Endothelial cell of umbilical vein (primary cell): ENCODE data around the gene PALMD. TPM values are rescaled to one million over a fixed set of nuclear protein-coding genes. Genes with fewer than 3 reads are reported as not detected.
A peak's percentile ranks its signal among the peaks of the same experiment; 100 is the strongest.

Experiments used
- BruUV-seq: library from RNA; stranded (reverse); fragments of 400-500 nt; replicated peaks from 2 replicates; lab custom pipeline; 2021; lab: Mats Ljungman, UMichigan
- CTCF ChIA-PET: fragments of 300-600, 350-600 bp; sonication (Branson Sonifier 250); formaldehyde crosslinking; loops from one replicate; lab custom pipeline; 2021; ENCODE audit warnings: antibody characterized with exemption, inconsistent platforms; lab: Charles Lee
- POLR2A ChIA-PET: fragments of 300-600, 350-600 bp; sonication (Branson Sonifier 250); formaldehyde crosslinking; loops from one replicate; lab custom pipeline; 2021; ENCODE audit warnings: antibody characterized with exemption, inconsistent platforms; lab: Charles Lee
- DNase-seq: peaks from one replicate; pipeline ENCODE4 v3.0.0-alpha.2; 2011; ENCODE audit warnings: low read depth, low spot score
- FAIRE-seq: peaks from 2 replicates; lab custom pipeline; 2011; peaks lifted over from hg19 to GRCh38; lab: Jason Lieb, UNC
- H2AFZ ChIP-seq: 2 replicates; pipeline ENCODE4 v1.6.0; 2012; ENCODE audit warnings: low read depth, low read length, control low read depth, inconsistent platforms
- H3K27ac ChIP-seq: 2 replicates; pipeline ENCODE4 v1.5.1; 2011; ENCODE audit warnings: low read depth, mild to moderate bottlenecking, control low read depth, low read length, moderate library complexity; ENCODE audit not compliant: insufficient read depth
- H3K27me3 ChIP-seq, 2 experiments: 2 replicates each; pipeline versions ENCODE4 v1.6.0 to v1.6.1; 2011; ENCODE audit warnings: low read length in 2 of 2, mixed read lengths in 1 of 2; ENCODE audit not compliant: control insufficient read depth in 2 of 2, insufficient read depth in 2 of 2
- H3K36me3 ChIP-seq, 2 experiments: 2 replicates in 1 of 2; 3 replicates in 1 of 2; pipeline ENCODE4 v1.5.1; 2011; ENCODE audit warnings: low read length in 2 of 2, mild to moderate bottlenecking in 1 of 2, moderate library complexity in 1 of 2; ENCODE audit not compliant: control insufficient read depth in 2 of 2, insufficient read depth in 2 of 2; ENCODE audit errors: extremely low read depth in 1 of 2
- H3K4me1 ChIP-seq: 3 replicates; pipeline ENCODE4 v1.5.1; 2011; ENCODE audit warnings: mild to moderate bottlenecking, low read length; ENCODE audit not compliant: control insufficient read depth, insufficient read depth; ENCODE audit errors: extremely low read depth
- H3K4me2 ChIP-seq: 2 replicates; pipeline ENCODE4 v1.6.1; 2011; ENCODE audit warnings: low read length, control low read depth, mixed read lengths; ENCODE audit not compliant: insufficient read depth
- H3K4me3 ChIP-seq, 3 experiments: fragments of 200-600 bp in 1 of 3; sonication (generic), shearing (Covaris generic) in 1 of 3; replicated peaks in 1 of 3; 2 replicates each; pipeline ENCODE4 v1.5.1; 2011 to 2016; ENCODE audit warnings: control low read depth in 3 of 3, low read length in 3 of 3, mild to moderate bottlenecking in 2 of 3, inconsistent platforms in 1 of 3, low read depth in 1 of 3, moderate library complexity in 1 of 3; ENCODE audit not compliant: insufficient read depth in 1 of 3
- H3K79me2 ChIP-seq: 2 replicates; pipeline ENCODE4 v1.6.0; 2012; ENCODE audit warnings: low read length, inconsistent platforms; ENCODE audit not compliant: control insufficient read depth, insufficient read depth
- H3K9ac ChIP-seq: replicated peaks from 2 replicates; pipeline ENCODE3; 2011; ENCODE audit warnings: low read length, control low read depth; ENCODE audit not compliant: insufficient read depth; ENCODE audit errors: extremely low read depth
- H3K9me1 ChIP-seq: replicated peaks from 3 replicates; pipeline ENCODE4 v1.6.0; 2011; ENCODE audit warnings: mild to moderate bottlenecking, low read length; ENCODE audit not compliant: control insufficient read depth, insufficient read depth; ENCODE audit errors: extremely low read depth
- H3K9me3 ChIP-seq: replicated peaks from 2 replicates; pipeline ENCODE4 v1.5.1; 2012; ENCODE audit warnings: low read length, inconsistent platforms; ENCODE audit not compliant: control insufficient read depth, insufficient read depth
- H4K20me1 ChIP-seq: replicated peaks from 2 replicates; pipeline ENCODE3; 2011; ENCODE audit warnings: mild to moderate bottlenecking, low read length; ENCODE audit not compliant: control insufficient read depth, insufficient read depth; ENCODE audit errors: extremely low read depth
- EZH2 ChIP-seq: IDR thresholded peaks from 2 replicates; pipeline ENCODE4 v1.6.1; 2012; ENCODE audit warnings: borderline replicate concordance, low read depth, mild to moderate bottlenecking, moderate library complexity, low read length, inconsistent platforms; ENCODE audit not compliant: severe bottlenecking
- FOS ChIP-seq: IDR thresholded peaks from 2 replicates; pipeline ENCODE4 v1.6.1; 2011; ENCODE audit warnings: mild to moderate bottlenecking, low read length, moderate library complexity, borderline replicate concordance; ENCODE audit not compliant: insufficient read depth
- GATA2 ChIP-seq: IDR thresholded peaks from 2 replicates; pipeline ENCODE4 v1.7.0; 2011; ENCODE audit warnings: low read depth, mild to moderate bottlenecking, moderate library complexity, mixed read lengths, low read length; ENCODE audit not compliant: insufficient read length, insufficient read depth
- JUN ChIP-seq: IDR thresholded peaks from 2 replicates; pipeline ENCODE4 v1.6.1; 2011; ENCODE audit warnings: borderline replicate concordance, low read depth; ENCODE audit not compliant: insufficient read length, insufficient read depth
- MYC ChIP-seq: IDR thresholded peaks from one replicate; pipeline ENCODE4 v1.6.1; 2011; ENCODE audit warnings: mild to moderate bottlenecking, low read depth, low read length
- POLR2A ChIP-seq: IDR thresholded peaks from 2 replicates; pipeline ENCODE4 v1.6.1; 2012; ENCODE audit warnings: low read depth, mild to moderate bottlenecking, control low read depth, low read length
- POLR2AphosphoS5 ChIP-seq: IDR thresholded peaks from 2 replicates; pipeline ENCODE4 v1.6.1; 2012; ENCODE audit warnings: low read depth, mild to moderate bottlenecking, control low read depth, low read length, moderate library complexity; ENCODE audit not compliant: insufficient read depth
- dilution Hi-C: fragments of 300-500 bp; cut with MboI; formaldehyde crosslinking; loops from one replicate; pipeline ENCODE4 v1.15.0; 2019; ENCODE audit warnings: low sequenced_read_pairs; ENCODE audit not compliant: extremely low pct_ligation_motif_present
- intact Hi-C: fragments of 100-400 bp; cut with micrococcal nuclease; formaldehyde crosslinking; loops from one replicate; pipeline ENCODE4 v1.10.0; 2022
- polyA plus RNA-seq, 4 experiments: library from polyadenylated mRNA; depleted of rRNA in 3 of 4; stranded (reverse) in 3 of 4; unstranded in 1 of 4; fragments of >200 nt; gene quantifications; 2 replicates each; pipeline versions ENCODE4 v1.2.1 to v1.2.3, GENCODE V29; 2011 to 2012; ENCODE audit warnings: missing spikeins in 1 of 4
- total RNA-seq: library from RNA; stranded (reverse); gene quantifications from 2 replicates; pipeline ENCODE4 v1.2.3, GENCODE V29; 2021
- TF ChIP-seq, protein P1 (sequence below): IDR thresholded peaks from 2 replicates; pipeline ENCODE4 v1.6.1; 2011; ENCODE audit not compliant: insufficient read depth, insufficient read length
- TF ChIP-seq, protein P2 (sequence below), 2 donors: IDR thresholded peaks; 1 replicate in 1 of 2; 2 replicates in 1 of 2; pipeline ENCODE4 v1.5.1; 2011; ENCODE audit warnings: low read length in 2 of 2, mild to moderate bottlenecking in 2 of 2, moderate library complexity in 2 of 2, control low read depth in 1 of 2, inconsistent platforms in 1 of 2, low read depth in 1 of 2; ENCODE audit not compliant: insufficient read depth in 1 of 2; ENCODE audit errors: extremely low read depth in 1 of 2

Gene PALMD
- total and polyA plus RNA-seq, 2 donors (not counting 3 experiments of a cell fraction or from before 2014, with no cell fraction given) = 52.6 to 137 TPM

DNA sequence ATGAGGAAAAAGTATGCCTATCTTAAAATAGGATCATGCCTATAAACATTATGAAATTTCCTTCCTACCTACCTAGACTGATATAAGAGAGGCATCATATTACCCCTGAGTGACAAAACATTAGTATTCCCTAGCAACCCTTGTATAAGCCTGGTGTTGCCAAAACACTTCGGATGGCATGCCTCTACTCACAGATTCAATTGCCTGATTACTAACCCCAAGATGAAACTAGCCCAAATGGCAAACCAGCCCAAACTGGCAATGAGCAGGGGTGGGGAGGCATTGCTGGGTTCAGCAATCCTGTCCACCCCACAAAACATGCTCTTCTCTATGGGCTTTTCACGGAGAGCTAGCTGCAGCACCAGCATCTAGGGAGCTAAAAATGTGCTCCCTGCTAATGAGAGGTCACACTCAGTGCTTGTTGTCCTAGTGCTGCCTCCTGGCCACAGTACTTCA lies 13.9 kb downstream of the PALMD start:
- Histone ChIP-seq H3K9me1 (no peaks in the 10 kb centered on the region), H3K4me2 (peak overlapping the region; percentile 56), H4K20me1 (no peaks in the 10 kb centered on the region), H2AFZ (no peak overlapping the region), H3K36me3 (peaks cover 7 to 14% of the 10 kb centered on the region in 2 experiments), H3K9ac (peak overlapping the region; percentile 43), H3K27me3 (no peaks in the 10 kb centered on the region), H3K9me3 (no peaks in the 10 kb centered on the region), H3K4me1 (peaks cover 81% of the 10 kb centered on the region), H3K27ac (peak overlapping the region; percentile 62), H3K4me3 (no peak overlapping the region), H3K79me2 (peaks cover 76% of the 10 kb centered on the region)
- dilution Hi-C loops (no loop called here), intact Hi-C loops (loop anchor here (10.0 kb wide), 1 partner anchor 375 kb away; a partner anchor contains a TSS)
- FAIRE-seq (no peak), DNase-seq (peak; percentile 91)
- TF ChIP-seq POLR2AphosphoS5 (no peak), JUN (peak; percentile 82)
- BruUV-seq = no TSS peak
- ChIA-PET CTCF (interaction anchor here (1.3 to 1.6 kb wide), 4 partner anchors 9 to 31 kb away, joined by 3 to 6 read pairs (median 5); no protein-coding TSS in a partner anchor), POLR2A (interaction anchor here (1.2 kb wide), 1 partner anchor 9 kb away, joined by 3 read pairs; no protein-coding TSS in a partner anchor)

DNA sequence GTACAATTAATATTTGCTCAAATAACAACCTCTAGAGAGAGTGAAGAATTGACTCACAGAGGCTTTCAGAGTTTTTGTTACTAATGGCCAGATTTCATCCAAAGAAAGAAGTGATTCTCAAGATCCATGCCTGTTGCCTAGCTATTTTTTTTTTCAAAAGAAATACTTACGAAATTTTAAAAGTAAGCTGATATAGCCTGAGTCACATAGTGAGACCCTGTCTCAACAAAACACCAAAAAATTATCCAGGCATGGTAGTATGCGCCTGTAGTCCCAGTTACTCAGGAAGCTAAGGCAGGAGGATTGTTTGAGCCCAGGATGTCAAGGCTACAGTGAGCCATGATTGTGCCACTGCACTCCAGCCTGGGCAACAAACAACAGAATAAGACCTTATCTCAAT lies 14.6 kb downstream of the PALMD start:
- Histone ChIP-seq H3K4me2 (no peak overlapping the region), H3K36me3 (peaks cover 7 to 16% of the 10 kb centered on the region in 2 experiments), H2AFZ (no peak overlapping the region), H3K9me1 (no peaks in the 10 kb centered on the region), H3K9ac (no peak overlapping the region), H3K9me3 (no peaks in the 10 kb centered on the region), H3K27ac (peak overlapping the region; percentile 62), H4K20me1 (no peaks in the 10 kb centered on the region), H3K79me2 (peaks cover 76% of the 10 kb centered on the region), H3K4me3 (no peak overlapping the region), H3K4me1 (peaks cover 74% of the 10 kb centered on the region), H3K27me3 (no peaks in the 10 kb centered on the region)
- no peak for FAIRE-seq
- intact Hi-C loops (no loop called here), dilution Hi-C loops (no loop called here)
- no peak for TF ChIP-seq JUN
- TF ChIP-seq FOS = no peak
- TF ChIP-seq EZH2 = no peak
- TF ChIP-seq, protein P1, sequence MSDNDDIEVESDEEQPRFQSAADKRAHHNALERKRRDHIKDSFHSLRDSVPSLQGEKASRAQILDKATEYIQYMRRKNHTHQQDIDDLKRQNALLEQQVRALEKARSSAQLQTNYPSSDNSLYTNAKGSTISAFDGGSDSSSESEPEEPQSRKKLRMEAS = no peak
- no peak for TF ChIP-seq GATA2
- no peak for TF ChIP-seq POLR2AphosphoS5
- TF ChIP-seq, protein P2, sequence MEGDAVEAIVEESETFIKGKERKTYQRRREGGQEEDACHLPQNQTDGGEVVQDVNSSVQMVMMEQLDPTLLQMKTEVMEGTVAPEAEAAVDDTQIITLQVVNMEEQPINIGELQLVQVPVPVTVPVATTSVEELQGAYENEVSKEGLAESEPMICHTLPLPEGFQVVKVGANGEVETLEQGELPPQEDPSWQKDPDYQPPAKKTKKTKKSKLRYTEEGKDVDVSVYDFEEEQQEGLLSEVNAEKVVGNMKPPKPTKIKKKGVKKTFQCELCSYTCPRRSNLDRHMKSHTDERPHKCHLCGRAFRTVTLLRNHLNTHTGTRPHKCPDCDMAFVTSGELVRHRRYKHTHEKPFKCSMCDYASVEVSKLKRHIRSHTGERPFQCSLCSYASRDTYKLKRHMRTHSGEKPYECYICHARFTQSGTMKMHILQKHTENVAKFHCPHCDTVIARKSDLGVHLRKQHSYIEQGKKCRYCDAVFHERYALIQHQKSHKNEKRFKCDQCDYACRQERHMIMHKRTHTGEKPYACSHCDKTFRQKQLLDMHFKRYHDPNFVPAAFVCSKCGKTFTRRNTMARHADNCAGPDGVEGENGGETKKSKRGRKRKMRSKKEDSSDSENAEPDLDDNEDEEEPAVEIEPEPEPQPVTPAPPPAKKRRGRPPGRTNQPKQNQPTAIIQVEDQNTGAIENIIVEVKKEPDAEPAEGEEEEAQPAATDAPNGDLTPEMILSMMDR (IDR thresholded peaks at IDR 0.05; ENCODE audit: extremely low read depth in 1 of 2, insufficient read depth in 1 of 2, low read depth in 1 of 2, low read length in 2 of 2) = no peak
- TF ChIP-seq POLR2A = no peak
- no peak for TF ChIP-seq MYC
- no peak for DNase-seq
- ChIA-PET CTCF (interaction anchor here (0.9 to 1.6 kb wide), 5 partner anchors 11 to 480 kb away, joined by 3 to 10 read pairs (median 3); no protein-coding TSS in a partner anchor), POLR2A (no interaction called here)
- no TSS peak for BruUV-seq
